Effector memory CD4-positive, alpha-beta T cell (primary cell): ENCODE measurements around the gene ZNF598.
A peak's percentile ranks its signal among the peaks of the same experiment; 100 is the strongest.

Experiments used
- DNase-seq, 3 donors: peaks; one replicate each; pipeline ENCODE4 v3.0.0-alpha.2; 2020
- H3K27ac ChIP-seq: 2 replicates; pipeline ENCODE4 v1.7.0; 2013; ENCODE audit warnings: mild to moderate bottlenecking, low read length, moderate library complexity; ENCODE audit not compliant: insufficient read depth, poor library complexity, severe bottlenecking
- H3K27me3 ChIP-seq: replicated peaks from 2 replicates; pipeline ENCODE4 v1.7.0; 2013; ENCODE audit warnings: mild to moderate bottlenecking, low read length; ENCODE audit not compliant: insufficient read depth, control insufficient read depth, poor library complexity, severe bottlenecking
- H3K36me3 ChIP-seq: 2 replicates; pipeline ENCODE4 v1.7.0; 2013; ENCODE audit warnings: mild to moderate bottlenecking, low read length, moderate library complexity; ENCODE audit not compliant: control insufficient read depth, insufficient read depth
- H3K4me1 ChIP-seq: 2 replicates; pipeline ENCODE4 v1.7.0; 2013; ENCODE audit warnings: low read length, mild to moderate bottlenecking; ENCODE audit not compliant: control insufficient read depth, insufficient read depth, poor library complexity, severe bottlenecking
- H3K4me3 ChIP-seq: 2 replicates; pipeline ENCODE4 v1.7.0; 2013; ENCODE audit warnings: low read length, low read depth, mild to moderate bottlenecking; ENCODE audit not compliant: insufficient read depth, poor library complexity, severe bottlenecking
- H3K9me3 ChIP-seq: 2 replicates; pipeline ENCODE4 v1.7.0; 2013; ENCODE audit warnings: mild to moderate bottlenecking, low read length, moderate library complexity; ENCODE audit not compliant: control insufficient read depth

ZNF598 gene

GRCh38 chr16:2048116-2048543, 38.5 kb upstream of the ZNF598 start:
- Histone ChIP-seq H3K36me3 (peaks cover 11% of the 10 kb centered on the region), H3K27ac (peak overlapping the region; percentile 63), H3K9me3 (no peaks in the 10 kb centered on the region), H3K4me3 (peak overlapping the region; percentile 91), H3K27me3 (no peaks in the 10 kb centered on the region), H3K4me1 (peaks cover 17% of the 10 kb centered on the region)
- no peak for DNase-seq

- H3K4me1 ChIP-seq = peaks cover 17% of the 10 kb centered on the region
- peak; percentile 82 to 90 (median 87) for DNase-seq
- H3K4me3 ChIP-seq = peak within 1 kb of the TSS; percentile 91
- peak within 1 kb of the TSS; percentile 63 for H3K27ac ChIP-seq
- H3K9me3 ChIP-seq = no peaks in the 10 kb centered on the region
- no peaks in the 10 kb centered on the region for H3K27me3 ChIP-seq
- H3K36me3 ChIP-seq = peaks cover 5% of the 10 kb centered on the region
Observed at GRCh38 chr16:2047330-2048115, 37.9 kb upstream of the ZNF598 start, which contains the start of the genes NTHL1 and TSC2. Gene NTHL1 (minus strand): TSS chr16:2047834. CDS start chr16:2047823, 11 bp downstream. Gene TSC2 (plus strand): TSS chr16:2047985. CDS start chr16:2048616, 631 bp downstream.

GRCh38 chr16:2046893-2047329, 37.3 kb upstream of the ZNF598 start:
- Histone ChIP-seq H3K27ac (no peak overlapping the region), H3K4me3 (peak overlapping the region; percentile 91), H3K4me1 (peaks cover 17% of the 10 kb centered on the region), H3K36me3 (peaks cover 5% of the 10 kb centered on the region), H3K27me3 (no peaks in the 10 kb centered on the region), H3K9me3 (no peaks in the 10 kb centered on the region)
- no peak for DNase-seq

- H3K4me3 ChIP-seq = no peak overlapping the region
- H3K27me3 ChIP-seq = no peaks in the 10 kb centered on the region
- no peak overlapping the region for H3K27ac ChIP-seq
- H3K4me1 ChIP-seq = peaks cover 17% of the 10 kb centered on the region
- DNase-seq = no peak
- no peaks in the 10 kb centered on the region for H3K9me3 ChIP-seq
- H3K36me3 ChIP-seq = peaks cover 5% of the 10 kb centered on the region
Observed at GRCh38 chr16:2045965-2046892, 36.6 kb upstream of the ZNF598 start.

- H3K4me1 ChIP-seq = peaks cover 17% of the 10 kb centered on the region
- no peak overlapping the region for H3K27ac ChIP-seq
- DNase-seq = no peak
- H3K27me3 ChIP-seq = no peaks in the 10 kb centered on the region
- H3K36me3 ChIP-seq = no peaks in the 10 kb centered on the region
- H3K9me3 ChIP-seq = no peaks in the 10 kb centered on the region
- H3K4me3 ChIP-seq = no peak overlapping the region
Observed at GRCh38 chr16:2044541-2044940, 34.9 kb upstream of the ZNF598 start.

GRCh38 chr16:2043667-2044451, 34.2 kb upstream of the ZNF598 start:
- no peak overlapping the region for H3K4me3 ChIP-seq
- DNase-seq = no peak
- H3K4me1 ChIP-seq = peaks cover 17% of the 10 kb centered on the region
- no peaks in the 10 kb centered on the region for H3K27me3 ChIP-seq
- no peaks in the 10 kb centered on the region for H3K36me3 ChIP-seq
- no peaks in the 10 kb centered on the region for H3K9me3 ChIP-seq
- no peak overlapping the region for H3K27ac ChIP-seq

- no peaks in the 10 kb centered on the region for H3K27me3 ChIP-seq
- no peaks in the 10 kb centered on the region for H3K36me3 ChIP-seq
- H3K4me1 ChIP-seq = peaks cover 10% of the 10 kb centered on the region
Observed at GRCh38 chr16:2042986-2043666, 33.5 kb upstream of the ZNF598 start.

GRCh38 chr16:2042171-2042985, 32.8 kb upstream of the ZNF598 start:
- Histone ChIP-seq H3K4me1 (peaks cover 9% of the 10 kb centered on the region), H3K4me3 (no peak overlapping the region), H3K27me3 (no peaks in the 10 kb centered on the region), H3K36me3 (no peaks in the 10 kb centered on the region), H3K9me3 (no peaks in the 10 kb centered on the region), H3K27ac (no peak overlapping the region)
- no peak for DNase-seq

More at GRCh38 chr16:2042986-2043666, 33.5 kb upstream of the ZNF598 start:
- no peak for DNase-seq
- Histone ChIP-seq H3K4me3 (no peak overlapping the region), H3K9me3 (no peaks in the 10 kb centered on the region), H3K27ac (no peak overlapping the region)
